ENCODE measurements around the gene GRM5. TPM values are rescaled to one million over a fixed set of nuclear protein-coding genes. Genes with fewer than 3 reads are reported as not detected.
"Not testable (repeated sequence)": the region's sequence is repeated elsewhere in the genome, so short reads cannot be mapped to it uniquely, and the experiment has no call there.

The GRM5 gene
- total RNA-seq, 1 donor from 2014 or later, result 0.22 TPM

DNA sequence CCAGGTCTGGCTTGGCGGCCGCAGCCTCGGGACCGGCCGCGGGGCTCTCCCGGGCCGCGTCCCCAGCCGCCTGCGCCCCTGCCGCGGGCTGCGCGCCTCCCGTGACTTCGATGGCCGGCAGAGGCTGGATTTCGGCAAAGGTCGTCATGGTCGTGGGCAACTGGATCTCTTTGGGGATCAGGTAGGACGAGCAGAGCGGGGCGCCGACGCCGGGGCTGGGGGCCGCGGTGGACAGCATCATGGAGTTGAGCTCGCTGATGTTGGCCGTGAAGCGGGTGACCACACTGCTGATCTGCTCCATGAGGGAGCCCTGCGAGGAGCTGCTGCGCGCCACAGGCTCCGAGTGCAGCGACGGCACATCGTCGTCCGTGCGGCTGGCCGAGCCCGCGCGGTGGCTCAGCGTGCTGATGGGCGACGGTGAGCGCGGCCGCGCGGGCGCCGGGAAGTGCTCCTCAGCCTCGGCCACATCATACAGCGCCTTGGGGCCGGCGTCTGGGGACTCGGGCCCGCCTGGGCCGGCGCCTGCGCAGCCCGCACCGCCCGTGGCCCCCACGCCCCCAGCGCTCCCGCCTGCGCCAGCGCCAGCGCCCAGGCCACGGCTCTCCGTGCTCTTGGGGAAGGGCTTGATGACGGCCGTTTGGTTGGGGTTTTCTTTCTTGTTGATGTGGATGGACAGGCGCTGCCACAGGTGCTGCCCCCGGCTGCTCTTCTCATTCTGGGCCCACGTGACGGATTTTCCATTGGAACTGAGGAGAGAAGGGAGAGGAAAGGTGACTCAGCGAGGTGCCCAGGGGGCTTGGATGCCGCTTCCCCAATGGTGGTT is 556.8 kb downstream of the GRM5 start:
- no peak for DNase-seq (ENCODE audit: low spot score)

DNA sequence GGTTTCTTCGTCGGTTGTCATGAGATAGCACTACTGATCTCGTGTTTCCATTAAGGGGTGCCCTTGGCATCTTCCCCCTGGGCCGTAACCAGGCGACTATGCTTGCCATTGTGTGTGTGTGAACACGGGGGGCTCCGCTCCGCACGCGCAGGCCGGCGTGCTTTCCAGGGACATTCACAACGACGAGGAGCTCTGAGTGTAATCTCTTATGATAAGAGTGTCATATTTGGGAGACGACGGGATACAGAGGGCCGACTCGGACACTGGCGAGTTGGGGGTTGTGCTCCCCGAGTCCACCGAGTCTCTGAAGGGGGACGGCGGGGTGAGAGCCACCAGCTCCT is 557.4 kb downstream of the GRM5 start:
- no peak for DNase-seq (ENCODE audit: low spot score)

DNA sequence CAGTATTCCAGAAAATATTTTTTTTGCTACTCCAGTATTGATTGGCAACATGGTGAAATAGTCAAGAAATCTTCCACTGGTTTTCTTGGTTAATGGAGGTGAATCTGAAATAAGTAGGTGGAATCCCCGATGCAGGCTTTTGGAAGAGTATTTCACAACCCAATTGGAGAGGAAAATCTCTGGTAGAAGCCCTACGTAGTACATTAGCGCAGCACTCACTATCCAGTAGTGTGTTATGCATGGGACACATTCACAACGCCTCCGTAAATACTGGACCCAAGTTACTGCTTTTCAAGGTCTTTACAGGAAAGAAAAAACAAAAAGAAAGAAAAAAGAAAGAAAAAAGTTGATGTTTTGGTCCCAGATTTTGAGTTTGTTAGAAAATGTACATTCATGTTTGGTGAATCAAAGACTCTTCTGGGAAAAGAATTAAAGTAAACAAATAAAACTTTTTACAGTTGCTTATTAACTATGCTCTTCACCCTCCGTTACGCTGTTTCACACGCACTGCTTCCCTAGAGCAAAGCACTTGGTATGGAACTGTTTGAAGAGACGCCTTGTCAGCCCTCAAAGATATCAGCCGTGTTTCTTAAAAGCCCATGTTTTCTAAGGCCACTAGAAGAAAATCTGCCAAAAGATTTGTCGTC is 557.9 kb downstream of the GRM5 start:
- DNase-seq (ENCODE audit: low spot score), result no peak

DNA sequence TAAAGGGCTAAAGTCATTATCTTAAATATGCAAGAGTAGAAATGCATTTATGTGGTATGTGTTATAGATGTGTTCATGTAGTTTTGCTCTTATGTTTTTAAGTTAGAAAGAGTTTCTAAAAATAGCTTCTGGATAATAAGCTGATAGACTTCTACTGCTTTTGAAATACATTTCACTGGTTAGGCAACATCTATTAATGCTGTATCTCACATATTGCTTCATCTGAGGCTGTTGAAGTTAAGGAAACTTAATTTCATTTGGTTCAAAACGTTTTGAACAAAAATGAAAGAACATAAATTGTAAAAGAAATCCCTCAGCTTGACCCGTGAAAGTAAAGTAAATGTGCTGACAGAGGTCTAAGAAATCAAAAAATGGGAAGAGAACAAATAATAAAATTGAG is 564.2 kb downstream of the GRM5 start:
- DNase-seq (ENCODE audit: low spot score), result no peak

GRCh38 chr11:88495836-88496235 is 569.9 kb downstream of the GRM5 start:
- DNase-seq (ENCODE audit: low spot score), result no peak

DNA sequence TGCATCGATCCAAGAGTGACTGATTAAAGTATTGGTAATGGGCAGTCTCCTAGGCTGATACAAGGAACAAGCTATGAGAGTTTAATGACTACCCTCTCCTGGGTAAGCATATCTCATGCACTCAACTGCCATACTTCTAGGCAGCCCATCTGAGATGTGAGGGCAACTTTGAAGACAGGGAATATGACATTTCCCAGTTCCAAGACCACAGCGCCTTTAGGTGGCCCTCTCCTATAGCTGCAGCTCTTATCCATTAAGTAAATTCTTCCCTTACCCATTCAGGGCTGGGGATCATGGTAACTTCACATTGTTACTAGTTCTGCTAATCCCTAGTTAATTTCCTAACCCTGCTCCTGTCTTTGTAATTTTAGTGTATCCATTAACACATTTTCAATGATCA is 570.9 kb downstream of the GRM5 start:
- DNase-seq (ENCODE audit: low spot score), result no peak

GRCh38 chr11:88491674-88492073 is 574.1 kb downstream of the GRM5 start:
- DNase-seq (ENCODE audit: low spot score), result no peak

- DNase-seq (ENCODE audit: low spot score), result no peak
These were observed 576.8 kb downstream of the GRM5 start for GRCh38 chr11:88489030-88489429.

DNA sequence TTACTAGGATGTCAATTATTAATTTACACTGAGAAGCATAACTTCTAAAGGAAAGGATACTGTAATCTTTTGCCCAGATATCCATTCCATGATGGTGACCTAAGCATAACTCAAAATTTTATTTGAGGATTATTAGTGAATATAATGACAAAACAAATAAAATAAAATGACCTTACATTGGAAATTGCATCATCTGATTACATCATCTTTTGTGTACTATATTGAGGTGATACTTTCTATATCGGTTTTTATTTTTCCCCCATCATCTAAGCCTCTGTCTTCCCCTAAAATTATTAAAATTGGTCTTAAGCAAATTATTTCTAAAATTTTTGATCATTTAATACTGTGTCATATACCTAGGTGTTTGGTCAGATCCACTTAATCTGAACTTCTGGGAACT is 578.1 kb downstream of the GRM5 start:
- DNase-seq (ENCODE audit: low spot score), result no peak

- no peak for DNase-seq (ENCODE audit: low spot score)
These were observed 580.7 kb downstream of the GRM5 start for GRCh38 chr11:88484873-88485621.

- DNase-seq (ENCODE audit: low spot score), result no peak
These were observed 582.9 kb downstream of the GRM5 start for GRCh38 chr11:88482871-88483301.

DNA sequence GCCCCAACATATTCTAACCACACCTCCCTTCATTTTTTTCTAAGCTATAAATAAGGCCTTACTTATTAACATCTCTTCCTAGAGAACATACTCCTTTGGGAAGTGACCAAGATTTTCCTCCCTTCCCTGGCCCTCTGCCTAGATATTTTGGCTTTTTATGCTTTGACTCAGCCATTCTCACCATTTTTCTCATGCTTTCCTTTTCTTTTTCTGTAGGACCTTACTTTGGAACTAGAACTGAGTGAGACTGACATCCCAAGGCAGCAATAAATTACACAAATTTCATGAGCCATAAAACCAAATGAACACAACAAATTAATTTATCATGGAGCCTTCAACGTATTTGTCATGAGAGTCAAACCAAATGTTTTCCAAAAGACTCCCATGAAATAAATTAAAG is 585.6 kb downstream of the GRM5 start:
- DNase-seq (ENCODE audit: low spot score), result no peak

- DNase-seq (ENCODE audit: low spot score), result no peak
These were observed 587.5 kb downstream of the GRM5 start for GRCh38 chr11:88478136-88478815.

DNA sequence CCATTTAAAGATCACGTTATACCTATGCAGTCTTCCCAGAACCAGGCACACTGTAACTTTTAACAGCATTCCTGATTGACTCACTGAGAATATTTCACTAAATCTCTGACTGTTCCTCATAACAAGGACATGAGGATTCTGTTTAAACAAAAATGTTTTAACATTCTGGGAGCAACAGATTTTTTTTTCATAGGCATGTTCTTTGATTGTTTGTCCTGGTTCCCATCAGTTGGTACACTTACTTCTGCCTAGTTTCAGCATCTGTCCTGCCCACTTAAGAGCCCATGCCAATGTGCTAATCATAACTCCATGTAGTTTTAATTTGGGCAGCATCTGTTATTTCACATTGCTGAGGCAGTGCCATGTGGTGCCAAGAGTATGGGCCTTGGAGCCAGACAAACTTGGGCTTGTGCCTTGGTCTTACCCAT is 589.8 kb downstream of the GRM5 start:
- no peak for DNase-seq (ENCODE audit: low spot score)

GRCh38 chr11:88474655-88475054 is 591.1 kb downstream of the GRM5 start:
- no peak for DNase-seq (ENCODE audit: low spot score)

- DNase-seq (ENCODE audit: low spot score), result no peak
These were observed 596.1 kb downstream of the GRM5 start for GRCh38 chr11:88469561-88470225.

DNA sequence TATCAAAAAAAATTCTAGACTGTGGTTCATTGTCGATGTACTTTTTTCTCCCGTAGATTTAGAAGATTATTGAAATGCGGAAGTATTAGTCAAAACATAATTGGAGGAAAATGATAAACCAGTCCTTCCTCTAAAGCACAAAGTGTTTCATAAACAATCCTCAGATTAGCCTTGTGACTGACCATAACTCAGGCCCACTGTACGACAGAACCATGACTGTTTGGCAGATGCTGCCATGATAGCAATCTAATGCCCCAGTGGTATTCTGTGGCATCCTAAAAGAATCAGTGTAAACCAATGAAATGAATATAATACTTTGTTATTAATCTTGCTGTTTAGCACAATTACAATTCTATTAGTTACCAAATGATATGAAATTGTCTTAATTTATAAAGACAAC is 601.3 kb downstream of the GRM5 start:
- DNase-seq (ENCODE audit: low spot score), result no peak

DNA sequence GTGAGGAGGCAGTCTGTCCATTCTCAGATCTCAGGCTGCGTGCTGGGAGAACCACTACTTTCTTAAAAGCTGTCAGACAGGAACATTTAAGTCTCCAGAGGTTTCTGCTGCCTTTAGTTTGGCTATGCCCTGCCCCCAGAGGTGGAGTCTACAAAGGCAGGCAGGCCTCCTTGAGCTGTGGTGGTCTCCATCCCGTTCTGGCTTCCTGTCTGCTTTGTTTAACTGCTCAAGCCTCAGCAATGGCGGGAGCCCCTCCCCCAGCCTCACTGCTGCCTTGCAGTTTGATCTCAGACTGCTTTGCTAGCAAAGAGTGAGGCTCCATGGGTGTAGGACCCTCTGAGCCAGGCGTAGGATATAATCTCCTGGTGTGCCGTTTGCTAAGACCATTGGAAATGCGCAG is 602.5 kb downstream of the GRM5 start:
- not testable (repeated sequence) for DNase-seq (ENCODE audit: low spot score)

DNA sequence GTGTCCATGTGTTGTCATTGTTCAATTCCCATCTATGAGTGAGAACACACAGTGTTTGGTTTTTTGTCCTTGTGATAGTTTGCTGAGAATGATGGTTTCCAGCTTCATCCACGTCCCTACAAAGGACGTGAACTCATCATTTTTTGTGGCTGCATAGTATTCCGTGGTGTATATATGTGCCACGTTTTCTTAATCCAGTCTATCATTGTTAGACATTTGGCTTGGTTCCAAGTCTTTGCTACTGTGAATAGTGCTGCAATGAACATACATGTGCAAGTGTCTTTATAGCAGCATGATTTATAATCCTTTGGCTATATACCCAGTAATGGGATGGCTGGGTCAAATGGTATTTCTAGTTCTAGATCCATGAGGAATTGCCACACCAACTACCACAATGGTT is 607.7 kb downstream of the GRM5 start:
- DNase-seq (ENCODE audit: low spot score), result not testable (repeated sequence)

DNA sequence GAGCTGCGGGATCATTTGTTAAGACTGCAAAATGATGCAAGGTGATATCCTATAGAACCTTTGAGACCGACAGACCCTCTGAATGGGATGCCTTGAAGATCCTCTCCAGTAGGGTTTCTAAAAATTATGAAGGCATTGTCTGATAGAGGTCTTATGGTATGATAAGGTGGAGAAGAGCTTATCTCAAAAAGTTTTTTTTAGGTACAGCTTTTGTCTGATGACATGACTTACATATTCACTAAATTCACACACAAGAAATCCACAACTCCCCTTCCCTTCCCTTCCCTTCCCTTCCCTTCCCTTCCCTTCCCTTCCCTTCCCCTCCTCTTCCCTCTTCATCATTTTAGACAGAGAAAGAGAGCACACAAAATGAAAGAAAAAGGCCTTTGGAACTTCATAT is 609.8 kb downstream of the GRM5 start:
- no peak for DNase-seq (ENCODE audit: low spot score)

DNA sequence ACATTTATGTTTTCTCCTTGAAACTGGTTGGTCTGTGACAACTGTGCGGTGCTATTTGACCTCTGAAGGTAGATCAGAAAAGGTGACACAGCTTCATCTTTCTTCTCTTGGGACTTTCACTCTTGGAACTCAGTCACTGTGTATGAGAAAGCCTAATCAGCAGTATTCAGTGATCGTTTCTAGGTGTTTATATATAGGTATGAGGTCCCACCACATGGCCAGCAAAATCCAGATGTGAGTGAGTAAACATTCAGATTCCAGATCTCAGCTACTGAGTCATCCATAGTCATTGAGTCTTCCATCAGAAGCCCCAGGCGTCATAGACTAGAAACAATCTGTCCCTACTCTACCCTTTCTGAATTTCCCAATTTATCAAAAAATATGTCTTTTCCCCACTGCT is 610.9 kb downstream of the GRM5 start:
- no peak for DNase-seq (ENCODE audit: low spot score)
